Renal cortex interstitium (tissue), 11 donors: ENCODE results near the gene ZNF343. TPM values are rescaled to one million over a fixed set of nuclear protein-coding genes. Genes with fewer than 3 reads are reported as not detected.
"Not testable (repeated sequence)": the region's sequence is repeated elsewhere in the genome, so short reads cannot be mapped to it uniquely, and the experiment has no call there.

Experiments used
- DNase-seq, 11 donors: peaks; one replicate each; pipeline ENCODE4 v3.0.0-alpha.2; 2013; ENCODE audit warnings: low read depth in 9 of 11, low spot score in 4 of 11; ENCODE audit errors: extremely low read depth in 1 of 11
- polyA plus RNA-seq, 3 donors: library from polyadenylated mRNA; unstranded; fragments of 120-200 nt; gene quantifications; one replicate each; pipeline ENCODE4 v1.2.1, GENCODE V29; 2013; ENCODE audit not compliant: insufficient read length in 3 of 3

ZNF343 gene
- polyA plus RNA-seq, 3 donors = 14.0 to 17.5 (median 16.0) TPM

- peak in 3 of 11 donors; percentile 20 to 51 (median 51) for DNase-seq
These were observed 16.2 kb upstream of the ZNF343 start for GRCh38 chr20:2524709-2525506.

- peak; percentile 62 to 84 (median 76) for DNase-seq
These were observed 15.4 kb upstream of the ZNF343 start for GRCh38 chr20:2523919-2524708.

- not testable (repeated sequence) for DNase-seq
These were observed 14.2 kb upstream of the ZNF343 start for GRCh38 chr20:2522826-2523429.

DNA sequence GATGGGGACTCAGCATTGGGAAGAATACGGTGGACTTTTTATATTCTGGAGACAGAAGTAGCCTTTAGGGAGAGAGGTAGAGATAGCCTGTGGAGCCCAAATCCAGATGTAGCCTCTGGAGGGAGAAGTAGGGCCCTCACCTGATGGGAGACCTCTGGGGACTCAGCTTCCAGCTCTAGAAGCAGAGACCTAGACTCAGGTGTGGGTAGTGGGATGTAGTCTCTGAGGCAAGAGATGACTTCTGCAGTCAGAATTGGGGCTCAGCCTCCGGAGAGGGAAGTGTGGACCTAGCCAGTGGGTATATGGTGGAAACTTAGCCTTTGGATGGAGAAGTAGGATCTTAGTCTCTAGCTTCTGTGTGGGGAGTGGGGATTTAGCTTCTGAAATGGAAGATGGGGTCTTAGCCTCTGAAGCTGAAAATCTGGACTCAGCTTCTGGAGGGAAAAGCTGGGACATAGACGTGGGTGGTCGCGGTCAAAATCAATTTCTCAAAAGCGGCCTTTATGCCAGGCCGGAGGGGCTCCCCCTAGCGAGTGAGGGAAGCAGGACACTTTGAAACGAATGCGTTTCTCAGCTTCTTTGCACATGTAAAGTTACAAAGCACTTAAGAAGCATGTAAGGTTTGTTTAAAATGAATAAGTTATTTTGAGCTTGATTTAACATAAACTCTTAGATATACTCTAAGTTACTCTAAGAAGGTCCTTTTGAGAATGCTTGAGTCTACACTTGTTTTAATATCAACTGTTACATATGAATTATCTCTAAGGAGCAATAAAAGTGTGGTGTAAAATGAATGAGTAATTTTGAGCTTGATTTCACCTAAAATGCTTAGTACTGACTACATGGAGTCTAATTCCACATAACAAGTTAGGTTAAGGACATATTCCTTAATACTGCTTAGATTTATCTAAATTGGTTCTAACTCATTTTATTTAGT lies 12.9 kb upstream of the ZNF343 start:
- peak in 1 of 11 donors; percentile 28 for DNase-seq

DNA sequence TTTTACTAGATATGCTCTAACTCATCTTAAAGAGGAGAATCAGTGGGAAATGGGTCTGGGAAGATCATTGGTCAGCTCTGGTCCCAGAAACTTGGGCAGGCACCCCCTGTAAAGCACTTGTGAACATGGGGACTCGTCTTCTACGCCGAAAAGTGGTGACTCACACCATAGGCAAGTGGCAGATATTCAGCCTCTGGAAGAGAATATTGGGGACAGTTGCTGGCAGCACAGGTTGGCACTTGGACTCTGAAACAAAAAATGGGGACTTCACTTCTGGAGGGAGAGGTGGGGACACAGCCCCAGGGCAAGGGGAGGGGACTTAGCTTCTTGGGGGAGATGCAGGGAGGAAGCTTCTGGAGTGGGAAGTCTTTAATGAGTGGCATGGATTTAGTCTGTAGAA lies 11.9 kb upstream of the ZNF343 start:
- no peak for DNase-seq

DNA sequence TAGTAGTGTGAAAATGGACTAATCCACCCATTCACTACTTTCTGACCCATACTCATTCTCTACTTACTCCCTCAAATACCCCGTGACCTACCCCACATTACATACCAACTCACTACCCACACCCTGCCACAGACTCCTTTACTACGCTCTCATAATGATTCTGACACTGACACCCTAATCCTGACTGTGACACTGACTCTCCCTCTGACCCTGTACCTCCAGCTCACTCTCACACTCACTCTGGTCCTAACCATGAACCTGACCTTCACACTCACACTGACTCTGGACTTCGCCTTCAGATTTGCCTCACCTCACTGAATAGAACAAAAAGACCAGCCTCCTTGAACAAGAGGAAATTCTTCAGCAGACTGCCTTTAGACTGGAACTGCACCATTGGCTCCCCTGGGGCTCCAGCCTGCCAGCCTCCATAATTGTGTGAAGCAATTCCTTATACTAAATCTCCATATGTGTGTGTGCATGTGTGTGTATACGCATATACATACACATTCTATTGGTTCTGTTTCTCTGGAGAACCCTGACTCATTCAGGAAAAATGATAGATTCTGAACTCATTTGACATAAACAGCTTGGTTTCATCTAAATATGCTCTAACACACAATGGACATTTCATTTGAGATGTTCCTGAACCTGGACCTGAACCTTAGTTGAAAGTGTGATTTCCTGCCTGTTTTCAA lies 10.5 kb upstream of the ZNF343 start:
- DNase-seq = no peak

DNA sequence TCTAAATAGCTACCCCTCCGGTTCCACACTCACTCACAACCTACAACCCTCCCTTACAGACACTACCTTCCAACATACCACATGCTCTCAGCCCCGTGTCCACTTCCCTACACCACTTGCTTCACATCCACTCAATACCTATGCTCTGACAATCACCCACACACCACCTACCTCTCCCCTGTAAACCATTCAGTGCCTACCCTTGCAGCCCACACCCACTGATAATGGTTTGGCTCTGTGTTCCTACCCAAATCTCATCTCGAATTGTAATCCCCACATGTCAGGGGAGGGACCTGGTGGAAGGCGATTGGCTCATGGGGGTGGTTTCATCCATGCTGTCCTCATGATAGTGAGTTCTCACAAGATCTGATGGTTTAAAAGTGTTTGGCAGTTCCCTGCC lies 9.8 kb upstream of the ZNF343 start:
- DNase-seq = no peak

DNA sequence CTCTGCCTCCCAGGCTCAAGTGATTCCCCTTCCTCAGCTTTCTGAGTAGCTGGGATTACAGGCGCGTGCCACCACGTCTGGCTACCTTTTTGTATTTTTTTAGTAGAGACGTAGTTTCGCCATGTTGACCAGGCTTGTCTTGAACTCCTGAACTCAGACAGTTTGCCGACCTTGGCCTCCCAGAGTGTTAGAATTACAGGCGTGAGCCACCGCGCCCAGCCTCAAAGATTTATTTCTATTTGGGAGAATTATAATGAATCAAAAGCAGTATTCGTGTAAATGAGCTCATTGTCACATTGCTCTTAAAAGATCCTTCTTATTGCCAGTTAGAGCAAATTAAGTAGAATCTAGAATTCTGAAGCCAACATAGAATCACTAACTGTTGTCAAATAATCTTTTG lies 9.4 kb upstream of the ZNF343 start:
- DNase-seq = no peak

DNA sequence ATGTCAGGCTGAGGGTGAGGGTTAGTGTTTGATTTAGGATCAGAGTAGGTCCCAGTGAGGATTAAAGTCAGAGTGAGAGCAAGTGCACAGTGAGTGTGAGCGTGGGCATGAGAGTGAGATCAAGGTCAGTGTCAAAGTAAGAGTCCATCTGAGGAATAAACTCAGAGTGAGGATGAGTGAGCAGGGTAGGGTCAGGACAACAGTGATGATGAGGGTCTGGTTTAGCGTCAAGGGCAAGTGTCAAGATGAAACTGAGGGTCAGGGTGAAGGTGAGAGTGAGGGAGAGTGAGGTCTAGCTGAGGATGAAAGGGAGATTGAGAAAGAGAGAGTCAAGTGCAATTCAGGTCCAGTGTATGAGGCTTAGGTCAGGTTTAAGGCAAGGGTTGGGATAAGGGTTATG lies 7.7 kb upstream of the ZNF343 start:
- no peak for DNase-seq

- DNase-seq = no peak
These were observed 6.5 kb upstream of the ZNF343 start for GRCh38 chr20:2515203-2515602.

GRCh38 chr20:2509794-2510193 lies 1.1 kb upstream of the ZNF343 start:
- no peak for DNase-seq

DNA sequence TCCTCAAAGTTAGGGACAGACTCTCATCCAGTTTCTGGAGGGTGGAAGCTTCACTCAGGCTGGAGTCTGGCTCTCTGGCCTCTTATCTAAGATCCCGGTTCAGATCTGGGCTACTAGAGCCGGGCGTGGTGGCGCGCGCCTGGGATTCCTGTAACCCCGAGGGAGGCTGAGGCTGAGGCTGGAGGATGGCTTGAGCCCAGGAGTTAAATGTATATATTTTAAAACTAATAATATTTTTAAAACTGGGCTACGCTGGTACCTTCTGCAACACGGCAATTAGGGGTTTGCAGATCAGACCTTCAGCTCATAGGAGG lies 710 bp upstream of the ZNF343 start:
- no peak for DNase-seq

DNA sequence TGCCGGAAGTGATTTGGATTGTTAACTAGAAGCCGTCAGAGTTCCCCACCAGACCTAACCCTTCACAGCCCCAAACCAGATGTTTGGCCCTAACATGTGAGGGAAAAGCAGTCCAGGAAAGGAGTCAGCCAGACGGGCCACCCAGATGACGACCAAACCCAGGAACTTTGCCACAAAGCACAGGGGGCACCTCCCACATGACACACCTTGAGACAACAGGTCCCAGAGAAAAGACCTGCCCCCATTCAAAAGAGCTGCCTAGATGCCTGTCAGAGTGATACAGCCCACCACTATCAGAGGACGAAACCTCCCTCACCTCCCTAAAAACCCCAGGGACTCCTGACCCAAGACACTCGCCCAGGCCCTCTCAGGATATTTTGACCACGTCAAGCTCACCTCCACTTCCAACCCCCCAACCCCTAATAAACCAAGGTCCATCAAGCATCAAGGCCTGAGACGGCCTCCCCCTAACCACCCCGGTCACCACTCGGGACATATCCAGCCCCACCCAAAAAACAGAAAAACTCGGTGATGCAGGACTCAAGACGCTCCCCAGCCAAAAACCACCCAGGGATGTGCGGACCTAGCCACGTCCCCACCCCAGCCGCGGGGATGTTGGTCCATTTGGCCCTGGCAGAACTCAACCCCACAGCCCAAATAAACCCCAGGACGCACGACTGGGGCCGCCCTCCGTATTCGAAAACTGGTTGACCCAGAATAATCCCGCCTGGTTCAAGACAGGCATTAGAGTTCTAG lies 662 bp downstream of the ZNF343 start:
- DNase-seq = no peak

- DNase-seq = no peak
These were observed 1.3 kb downstream of the ZNF343 start for GRCh38 chr20:2507464-2507863.

DNA sequence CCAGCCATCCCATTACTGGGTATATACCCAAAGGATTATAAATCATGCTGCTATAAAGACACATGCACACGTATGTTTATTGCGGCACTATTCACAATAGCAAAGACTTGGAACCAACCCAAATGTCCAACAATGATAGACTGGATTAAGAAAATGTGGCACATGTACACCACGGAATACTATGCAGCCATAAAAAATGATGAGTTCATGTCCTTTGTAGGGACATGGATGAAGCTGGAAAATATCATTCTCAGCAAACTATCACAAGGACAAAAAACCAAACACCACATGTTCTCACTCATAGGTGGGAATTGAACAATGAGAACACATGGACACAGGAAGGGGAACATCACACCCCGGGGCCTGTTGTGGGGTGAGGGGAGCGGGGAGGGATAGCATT lies 2.3 kb downstream of the ZNF343 start:
- DNase-seq = not testable (repeated sequence)

GRCh38 chr20:2504803-2505202 lies 3.9 kb downstream of the ZNF343 start:
- not testable (repeated sequence) for DNase-seq

DNA sequence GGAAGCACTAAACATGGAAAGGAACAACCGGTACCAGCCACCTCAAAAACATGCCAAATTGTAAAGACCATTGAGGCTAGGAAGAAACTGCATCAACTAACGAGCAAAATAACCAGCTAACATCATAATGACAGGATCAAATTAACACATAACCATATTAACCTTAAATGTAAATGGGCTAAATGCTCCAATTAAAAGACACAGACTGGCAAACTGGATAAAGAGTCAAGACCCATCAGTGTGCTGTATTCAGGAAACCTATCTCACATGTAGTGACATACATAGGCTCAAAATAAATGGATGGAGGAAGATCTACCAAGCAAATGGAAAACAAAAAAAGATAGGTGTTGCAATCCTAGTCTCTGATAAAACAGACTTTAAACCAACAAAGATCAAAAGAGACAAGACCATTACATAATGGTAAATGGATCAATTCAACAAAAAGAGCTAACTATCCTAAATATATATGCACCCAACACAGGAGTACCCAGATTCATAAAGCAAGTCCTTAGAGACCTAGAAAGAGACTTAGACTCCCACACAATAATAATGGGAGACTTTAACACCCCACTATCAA lies 5.8 kb downstream of the ZNF343 start:
- not testable (repeated sequence) for DNase-seq
